Vagina (tissue), 2 donors: Measurements from ENCODE around the gene SPAG17.

ENCODE experiments used
- POLR2A ChIP-seq, 2 donors: fragments of 450-650 bp; IDR thresholded peaks; one replicate each; pipeline ENCODE4 v1.6.1; 2017; ENCODE audit warnings: antibody characterized with exemption in 2 of 2, mild to moderate bottlenecking in 2 of 2, moderate library complexity in 2 of 2
- POLR2AphosphoS5 ChIP-seq, 2 donors: sonication (generic); formaldehyde crosslinking; IDR thresholded peaks; one replicate each; pipeline ENCODE4 v1.9.0; 2017; ENCODE audit warnings: antibody characterized with exemption in 2 of 2, mild to moderate bottlenecking in 2 of 2, low read depth in 1 of 2; ENCODE audit not compliant: insufficient read depth in 1 of 2
- TF ChIP-seq, protein P1 (sequence below), 3 experiments: fragments of 450-650 bp in 2 of 3; fragments of 200-600 bp in 1 of 3; sonication (generic) in 1 of 3; IDR thresholded peaks; one replicate each; pipeline ENCODE4 v1.5.1; 2017 to 2019; ENCODE audit warnings: antibody characterized with exemption in 3 of 3, mild to moderate bottlenecking in 2 of 3, moderate library complexity in 2 of 3

GRCh38 chr1:118073648-118074435 is 111.2 kb downstream of the SPAG17 start:
- TF ChIP-seq, protein P1, sequence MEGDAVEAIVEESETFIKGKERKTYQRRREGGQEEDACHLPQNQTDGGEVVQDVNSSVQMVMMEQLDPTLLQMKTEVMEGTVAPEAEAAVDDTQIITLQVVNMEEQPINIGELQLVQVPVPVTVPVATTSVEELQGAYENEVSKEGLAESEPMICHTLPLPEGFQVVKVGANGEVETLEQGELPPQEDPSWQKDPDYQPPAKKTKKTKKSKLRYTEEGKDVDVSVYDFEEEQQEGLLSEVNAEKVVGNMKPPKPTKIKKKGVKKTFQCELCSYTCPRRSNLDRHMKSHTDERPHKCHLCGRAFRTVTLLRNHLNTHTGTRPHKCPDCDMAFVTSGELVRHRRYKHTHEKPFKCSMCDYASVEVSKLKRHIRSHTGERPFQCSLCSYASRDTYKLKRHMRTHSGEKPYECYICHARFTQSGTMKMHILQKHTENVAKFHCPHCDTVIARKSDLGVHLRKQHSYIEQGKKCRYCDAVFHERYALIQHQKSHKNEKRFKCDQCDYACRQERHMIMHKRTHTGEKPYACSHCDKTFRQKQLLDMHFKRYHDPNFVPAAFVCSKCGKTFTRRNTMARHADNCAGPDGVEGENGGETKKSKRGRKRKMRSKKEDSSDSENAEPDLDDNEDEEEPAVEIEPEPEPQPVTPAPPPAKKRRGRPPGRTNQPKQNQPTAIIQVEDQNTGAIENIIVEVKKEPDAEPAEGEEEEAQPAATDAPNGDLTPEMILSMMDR (IDR thresholded peaks at IDR 0.05) = no peak
- TF ChIP-seq POLR2A (IDR thresholded peaks at IDR 0.05) = no peak
- TF ChIP-seq POLR2AphosphoS5 (IDR thresholded peaks at IDR 0.05; ENCODE audit: insufficient read depth in 1 of 2, low read depth in 1 of 2) = no peak
